ENCODE measurements around the gene SLC16A2.
A peak's percentile ranks its signal among the peaks of the same experiment; 100 is the strongest.

The SLC16A2 gene

GRCh38 chrX:74525116-74525515, 103.8 kb downstream of the SLC16A2 start:
- Mint-ChIP-seq H3K4me3 (no peak overlapping the region), H3K36me3 (no peaks in the 10 kb centered on the region), H3K9me3 (no peaks in the 10 kb centered on the region), H3K27me3 (no peaks in the 10 kb centered on the region), H3K27ac (no peak overlapping the region), H3K4me1 (no peaks in the 10 kb centered on the region)
- DNase-seq (no peak), ATAC-seq (replicated peaks) (no peak)

GRCh38 chrX:74526764-74527163, 105.5 kb downstream of the SLC16A2 start:
- DNase-seq (no peak), ATAC-seq (replicated peaks) (no peak)
- Mint-ChIP-seq H3K4me3 (no peak overlapping the region), H3K27ac (no peak overlapping the region), H3K36me3 (no peaks in the 10 kb centered on the region), H3K9me3 (no peaks in the 10 kb centered on the region), H3K4me1 (no peaks in the 10 kb centered on the region), H3K27me3 (no peaks in the 10 kb centered on the region)

DNA sequence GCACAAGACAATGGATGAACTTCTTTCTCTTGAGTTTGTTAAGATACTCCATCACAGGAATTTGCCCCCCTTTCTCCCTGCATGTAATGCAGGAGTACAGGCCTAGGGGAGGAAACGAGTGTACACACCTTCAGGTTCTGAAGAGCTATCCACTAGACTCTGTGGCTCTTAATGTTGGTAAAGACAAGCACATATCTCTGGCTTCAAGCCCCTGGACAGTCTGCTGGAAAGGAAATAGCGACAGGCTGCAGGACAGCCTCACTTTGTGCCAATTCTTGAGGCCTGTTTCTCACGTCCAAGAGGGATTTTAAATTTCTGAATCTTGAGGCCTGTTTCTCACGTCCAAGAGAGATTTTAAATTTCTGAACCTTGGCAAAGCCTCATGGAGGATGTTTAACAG, 106.1 kb downstream of the SLC16A2 start:
- no peaks in the 10 kb centered on the region for H3K9me3 Mint-ChIP-seq

DNA sequence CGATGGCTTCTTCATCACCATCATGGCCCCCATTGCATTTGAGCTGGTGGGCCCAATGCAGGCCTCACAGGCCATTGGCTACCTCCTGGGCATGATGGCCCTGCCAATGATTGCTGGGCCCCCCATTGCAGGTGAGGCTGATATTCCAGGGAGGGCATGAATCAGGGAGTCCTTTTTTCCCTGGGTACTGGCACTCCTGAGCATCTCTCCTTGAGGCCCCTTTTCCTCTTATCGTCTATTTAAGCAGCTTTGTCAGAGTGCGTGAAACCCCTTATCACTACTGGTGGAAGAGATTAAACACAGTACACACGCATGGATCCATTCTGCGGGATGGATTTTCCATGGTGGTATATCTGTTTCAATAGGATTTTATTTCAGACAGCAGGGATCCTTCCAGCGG, 108.0 kb downstream of the SLC16A2 start:
- DNase-seq (no peak), ATAC-seq (replicated peaks) (no peak)
- Mint-ChIP-seq H3K27ac (no peak overlapping the region), H3K36me3 (no peaks in the 10 kb centered on the region), H3K4me3 (no peak overlapping the region), H3K27me3 (no peaks in the 10 kb centered on the region), H3K9me3 (no peaks in the 10 kb centered on the region), H3K4me1 (no peaks in the 10 kb centered on the region)

More for the DNA sequence above, 106.1 kb downstream of the SLC16A2 start:
- Mint-ChIP-seq H3K4me3 (no peak overlapping the region), H3K27me3 (no peaks in the 10 kb centered on the region), H3K36me3 (no peaks in the 10 kb centered on the region), H3K4me1 (no peaks in the 10 kb centered on the region), H3K27ac (no peak overlapping the region)
- DNase-seq (no peak), ATAC-seq (replicated peaks) (no peak)

GRCh38 chrX:74531081-74531480, 109.8 kb downstream of the SLC16A2 start:
- ATAC-seq (replicated peaks) (no peak), DNase-seq (no peak)
- Mint-ChIP-seq H3K27me3 (peaks cover 0 to 4% of the 10 kb centered on the region in 2 donors), H3K4me1 (peaks cover 4 to 14% of the 10 kb centered on the region in 2 donors), H3K9me3 (no peaks in the 10 kb centered on the region), H3K4me3 (no peak overlapping the region), H3K27ac (no peak overlapping the region), H3K36me3 (no peaks in the 10 kb centered on the region)

- H3K27ac Mint-ChIP-seq = no peak overlapping the region
- DNase-seq = no peak
- ATAC-seq (replicated peaks) = peak; percentile 23 to 48
- H3K27me3 Mint-ChIP-seq = peaks cover 0 to 18% of the 10 kb centered on the region in 2 donors
- peaks cover 8 to 24% of the 10 kb centered on the region in 2 donors for H3K4me1 Mint-ChIP-seq
- H3K4me3 Mint-ChIP-seq = no peak overlapping the region
- no peaks in the 10 kb centered on the region for H3K36me3 Mint-ChIP-seq
- no peaks in the 10 kb centered on the region for H3K9me3 Mint-ChIP-seq
Measured at GRCh38 chrX:74534569-74535038, 113.3 kb downstream of the SLC16A2 start.

- H3K4me3 Mint-ChIP-seq = no peak overlapping the region
- H3K36me3 Mint-ChIP-seq = no peaks in the 10 kb centered on the region
- H3K4me1 Mint-ChIP-seq = peaks cover 8 to 24% of the 10 kb centered on the region in 2 donors
- H3K9me3 Mint-ChIP-seq = no peaks in the 10 kb centered on the region
- no peak overlapping the region for H3K27ac Mint-ChIP-seq
- ATAC-seq (replicated peaks) (peak in 1 of 2 donors; percentile 10), DNase-seq (no peak)
- H3K27me3 Mint-ChIP-seq = peaks cover 0 to 18% of the 10 kb centered on the region in 2 donors
Measured at GRCh38 chrX:74535086-74535407, 113.8 kb downstream of the SLC16A2 start.

GRCh38 chrX:74535408-74536151, 114.3 kb downstream of the SLC16A2 start:
- no peaks in the 10 kb centered on the region for H3K36me3 Mint-ChIP-seq
- ATAC-seq (replicated peaks) = peak; percentile 55 to 62
- H3K9me3 Mint-ChIP-seq = no peaks in the 10 kb centered on the region
- H3K4me3 Mint-ChIP-seq = peak overlapping the region; percentile 72 to 82
- peak; percentile 4 for DNase-seq
- H3K27me3 Mint-ChIP-seq = peaks cover 0 to 18% of the 10 kb centered on the region in 2 donors
- H3K4me1 Mint-ChIP-seq = peaks cover 8 to 24% of the 10 kb centered on the region in 2 donors
- H3K27ac Mint-ChIP-seq = peak overlapping the region; percentile 42

DNA sequence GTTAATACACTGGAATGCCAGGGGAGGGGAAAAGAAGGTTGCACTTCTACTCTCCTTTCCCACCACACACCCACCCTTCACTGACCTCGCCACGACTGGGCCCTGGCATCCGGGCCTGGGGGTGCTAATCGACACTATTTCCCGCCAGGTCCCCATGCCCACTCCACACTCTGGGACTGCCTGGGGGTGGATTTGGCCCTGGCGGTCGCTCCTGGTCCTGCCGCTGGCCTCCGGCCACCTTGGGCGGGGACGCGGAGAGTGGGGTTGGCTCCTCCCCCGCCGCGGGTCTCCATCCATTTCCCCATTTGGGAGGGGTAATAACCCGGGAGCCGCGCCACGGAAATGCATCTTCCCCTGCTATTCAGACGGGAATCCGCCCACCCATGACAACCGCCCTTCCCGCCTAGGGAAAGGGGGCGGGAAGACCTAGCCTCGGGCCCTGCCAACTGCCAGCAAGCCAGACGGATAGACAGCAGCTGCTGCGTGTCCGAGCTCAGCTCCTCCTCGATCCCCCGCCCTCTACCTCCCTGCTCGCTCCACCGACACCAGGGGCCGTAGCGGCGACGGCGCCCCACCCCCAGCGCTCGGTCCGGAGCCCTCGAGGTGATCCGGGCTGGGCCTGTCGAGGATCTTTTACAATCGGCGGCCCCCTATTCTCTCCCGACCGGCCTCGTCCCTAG, 115.0 kb downstream of the SLC16A2 start:
- ATAC-seq (replicated peaks) (peak; percentile 64 to 73), DNase-seq (peak; percentile 15)
- peaks cover 8 to 24% of the 10 kb centered on the region in 2 donors for H3K4me1 Mint-ChIP-seq
- no peaks in the 10 kb centered on the region for H3K9me3 Mint-ChIP-seq
- peak overlapping the region; percentile 72 to 82 for H3K4me3 Mint-ChIP-seq
- H3K27me3 Mint-ChIP-seq = peaks cover 0 to 18% of the 10 kb centered on the region in 2 donors
- no peak overlapping the region for H3K27ac Mint-ChIP-seq
- H3K36me3 Mint-ChIP-seq = no peaks in the 10 kb centered on the region

DNA sequence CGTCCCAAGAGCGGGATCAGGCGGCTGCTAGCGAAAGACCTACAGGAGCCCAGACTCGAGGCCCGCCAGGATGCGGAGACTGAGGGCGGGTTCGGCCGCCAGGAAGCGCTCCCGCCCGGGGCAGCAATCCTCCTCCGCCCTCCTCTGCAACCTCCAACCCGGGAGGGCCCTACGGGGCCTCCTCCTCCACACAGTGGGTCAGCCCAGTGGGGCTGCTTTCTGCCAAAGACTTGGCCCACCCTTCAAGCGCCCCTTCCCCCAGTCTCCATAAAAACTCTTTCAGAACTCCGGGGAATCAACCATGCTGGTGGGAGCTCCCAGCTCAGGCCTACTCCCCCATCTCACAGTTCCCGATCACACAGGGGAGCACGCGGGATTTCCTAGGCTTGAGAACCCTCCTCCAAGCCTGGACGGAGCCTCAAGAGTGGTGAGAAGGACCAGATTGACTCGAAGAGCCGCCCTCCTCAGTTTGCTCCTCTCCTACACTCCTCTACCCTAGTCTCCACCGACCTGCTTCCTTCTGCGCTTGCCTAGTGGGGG, 115.6 kb downstream of the SLC16A2 start:
- Mint-ChIP-seq H3K27me3 (peaks cover 0 to 18% of the 10 kb centered on the region in 2 donors), H3K27ac (peak overlapping the region; percentile 6), H3K4me1 (peaks cover 8 to 24% of the 10 kb centered on the region in 2 donors), H3K36me3 (no peaks in the 10 kb centered on the region), H3K4me3 (peak overlapping the region; percentile 72 to 82), H3K9me3 (no peaks in the 10 kb centered on the region)
- ATAC-seq (replicated peaks) = peak; percentile 16 to 23
- no peak for DNase-seq

DNA sequence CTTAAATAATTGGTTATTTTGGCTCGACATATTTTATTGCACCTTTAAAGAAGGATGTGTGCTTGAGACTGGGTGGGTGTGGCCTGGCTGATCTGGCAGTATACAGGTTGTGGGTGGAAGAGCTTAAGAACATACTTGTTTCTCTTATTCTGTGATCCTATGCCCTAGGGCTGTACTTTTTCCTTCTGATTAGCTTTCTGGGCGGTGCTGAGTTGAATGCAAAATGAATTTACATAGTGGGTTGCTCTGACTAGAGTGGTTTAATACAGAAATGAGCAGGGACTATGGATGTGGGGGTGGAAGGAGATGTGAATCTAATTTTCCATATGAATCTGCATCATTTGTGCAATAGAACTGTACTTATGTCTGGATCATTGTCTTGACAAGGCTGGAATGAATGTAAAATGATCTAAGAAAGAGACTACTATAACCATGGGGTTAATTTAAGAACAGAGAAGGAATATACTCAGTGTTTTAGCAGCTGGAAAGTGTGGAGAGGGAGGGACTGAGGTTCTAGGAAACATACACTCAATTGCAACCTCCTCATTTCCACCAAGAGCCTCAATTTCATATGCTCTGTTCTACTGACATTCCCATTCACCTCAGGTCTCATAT, 119.4 kb downstream of the SLC16A2 start:
- Mint-ChIP-seq H3K4me1 (peaks cover 4 to 12% of the 10 kb centered on the region in 2 donors), H3K27me3 (peaks cover 0 to 14% of the 10 kb centered on the region in 2 donors), H3K4me3 (no peak overlapping the region), H3K27ac (no peak overlapping the region), H3K36me3 (no peaks in the 10 kb centered on the region), H3K9me3 (no peaks in the 10 kb centered on the region)
- no peak for ATAC-seq (replicated peaks)
- DNase-seq = no peak

- Mint-ChIP-seq H3K9me3 (peaks cover 0 to 3% of the 10 kb centered on the region in 2 donors), H3K27ac (no peak overlapping the region)
- no peak for ATAC-seq (replicated peaks)
Measured at GRCh38 chrX:74545880-74546523, 124.7 kb downstream of the SLC16A2 start.

GRCh38 chrX:74546984-74547383, 125.7 kb downstream of the SLC16A2 start:
- ATAC-seq (replicated peaks) (no peak), DNase-seq (no peak)
- Mint-ChIP-seq H3K27me3 (no peaks in the 10 kb centered on the region), H3K4me1 (no peaks in the 10 kb centered on the region), H3K36me3 (no peaks in the 10 kb centered on the region), H3K9me3 (peaks cover 0 to 3% of the 10 kb centered on the region in 2 donors), H3K4me3 (no peak overlapping the region), H3K27ac (peak overlapping the region; percentile 6)

More at GRCh38 chrX:74545880-74546523, 124.7 kb downstream of the SLC16A2 start:
- Mint-ChIP-seq H3K36me3 (no peaks in the 10 kb centered on the region), H3K4me1 (no peaks in the 10 kb centered on the region), H3K27me3 (no peaks in the 10 kb centered on the region), H3K4me3 (no peak overlapping the region)
- DNase-seq = no peak

DNA sequence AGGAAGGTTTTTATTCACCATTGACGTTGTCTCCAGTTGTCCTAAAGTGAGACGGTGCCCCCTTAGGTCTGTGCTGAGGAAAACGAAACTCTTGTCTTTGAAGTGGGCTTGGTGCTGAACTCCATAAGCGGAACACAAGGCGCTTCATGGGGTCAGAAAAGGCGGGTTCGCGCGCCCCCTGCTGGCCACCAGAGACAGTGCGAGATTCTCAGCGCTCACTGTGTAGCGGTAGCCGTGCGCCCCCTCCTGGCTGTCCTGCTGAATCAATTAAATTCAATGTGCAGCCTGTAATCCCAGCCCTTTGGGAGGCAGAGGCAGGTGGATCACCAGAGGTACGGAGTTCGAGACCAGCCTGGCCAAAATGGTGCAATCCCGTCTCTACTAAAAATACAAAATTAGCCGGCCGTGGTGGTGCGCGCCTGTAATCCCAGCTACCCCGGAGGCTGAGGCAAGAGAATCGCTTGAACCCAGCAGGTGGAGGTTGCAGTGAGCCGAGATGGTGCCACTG, 129.1 kb downstream of the SLC16A2 start:
- peaks cover 0 to 3% of the 10 kb centered on the region in 2 donors for H3K9me3 Mint-ChIP-seq

More for the DNA sequence above, 129.1 kb downstream of the SLC16A2 start:
- H3K4me3 Mint-ChIP-seq = peak overlapping the region; percentile 21 to 35
- no peaks in the 10 kb centered on the region for H3K27me3 Mint-ChIP-seq
- DNase-seq (peak; percentile 75), ATAC-seq (replicated peaks) (peak; percentile 91 to 95)
- no peaks in the 10 kb centered on the region for H3K4me1 Mint-ChIP-seq
- H3K36me3 Mint-ChIP-seq = no peaks in the 10 kb centered on the region
- no peak overlapping the region for H3K27ac Mint-ChIP-seq

Data from stimulated activated naive B cell treated with anti-CD40 and anti-IgM and Interleukin-4, amounts not matched to agents 10 μg/mL and 1 μg/mL and 100 μg/mL, for 72 hours (primary cell).